Activated CD8-positive, alpha-beta memory T cell treated with anti-CD3 and anti-CD28 coated beads, Interleukin-2, amount 50 U/mL, for 48 hours (primary cell): ENCODE measurements around the gene FARP2.
"Not testable (repeated sequence)": the region's sequence is repeated elsewhere in the genome, so short reads cannot be mapped to it uniquely, and the experiment has no call there.

Experiments
- DNase-seq: peaks from one replicate; pipeline ENCODE4 v3.0.0-alpha.2; 2020

The FARP2 gene

DNA sequence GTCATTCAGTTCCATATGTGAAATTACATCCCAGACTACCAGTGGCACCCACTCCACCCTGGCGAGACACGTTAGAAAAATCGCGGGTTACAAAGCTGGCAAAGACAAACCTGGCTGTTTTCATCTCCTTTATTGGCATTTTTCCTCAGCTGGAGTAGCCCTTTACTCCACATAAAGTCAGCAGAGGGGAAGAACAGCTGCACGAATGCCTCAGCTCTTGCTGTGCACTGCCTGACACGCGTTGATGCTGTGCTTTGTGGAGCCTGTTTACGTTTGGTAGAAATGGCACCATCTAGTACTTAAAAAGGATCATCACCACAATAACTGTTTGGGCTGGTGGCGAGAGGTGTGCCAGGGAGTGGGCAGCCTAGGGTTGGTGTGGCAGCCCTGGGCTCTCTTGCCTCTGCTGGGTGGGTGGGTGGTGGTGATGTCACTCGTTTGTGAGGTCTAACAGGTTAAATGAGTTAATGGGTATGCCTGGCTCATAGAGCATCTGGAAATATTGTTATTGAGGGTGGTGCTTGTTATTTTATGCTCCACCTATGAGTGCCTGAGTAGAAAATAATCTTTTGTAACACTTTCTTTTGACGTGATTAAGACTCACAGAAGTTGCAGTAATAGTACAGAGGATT lies 16.4 kb downstream of the FARP2 start:
- DNase-seq = no peak

- no peak for DNase-seq
These were observed 17.4 kb downstream of the FARP2 start for GRCh38 chr2:241373446-241373845.

- not testable (repeated sequence) for DNase-seq
These were observed 17.8 kb downstream of the FARP2 start for GRCh38 chr2:241373906-241374305.

DNA sequence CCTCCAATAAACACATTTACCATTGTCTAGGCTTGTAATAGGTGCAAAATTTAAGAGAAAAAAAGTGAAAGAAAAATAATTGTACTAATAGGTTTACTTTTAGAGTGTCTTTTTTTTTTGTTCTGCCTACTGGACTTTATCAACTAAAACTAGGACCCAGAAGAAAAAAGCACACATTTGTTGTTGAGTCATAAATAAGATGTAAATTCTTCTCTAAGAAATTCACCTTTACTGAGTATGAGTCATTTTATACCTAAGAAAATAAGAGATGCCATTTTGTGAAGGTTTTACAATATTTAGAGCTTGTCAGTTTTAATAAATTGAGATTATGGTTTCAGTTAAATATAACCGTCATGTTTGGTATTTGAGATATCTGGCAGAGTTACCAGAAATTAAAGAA lies 19.2 kb downstream of the FARP2 start:
- DNase-seq = no peak

DNA sequence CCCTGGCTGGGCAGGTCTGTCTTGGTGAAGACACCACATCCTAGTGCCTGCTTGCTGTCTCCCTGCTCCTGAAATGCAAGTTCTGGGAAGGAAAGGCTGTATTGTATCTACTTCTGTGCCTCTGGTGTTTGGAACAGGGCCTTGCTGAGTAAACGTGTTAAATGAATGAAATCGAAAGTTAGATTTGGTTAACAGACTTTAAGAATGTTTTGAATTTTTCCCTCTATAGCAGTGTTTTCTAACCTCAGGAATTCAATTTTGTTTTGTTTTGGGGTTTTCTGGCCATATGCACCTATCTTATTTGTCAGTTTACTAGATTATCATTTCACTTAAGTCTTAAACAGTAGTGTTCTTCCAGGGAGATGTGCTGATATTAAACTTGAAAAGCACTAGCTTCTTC lies 20.7 kb downstream of the FARP2 start:
- no peak for DNase-seq

- no peak for DNase-seq
These were observed 22.7 kb downstream of the FARP2 start for GRCh38 chr2:241378816-241379215.

DNA sequence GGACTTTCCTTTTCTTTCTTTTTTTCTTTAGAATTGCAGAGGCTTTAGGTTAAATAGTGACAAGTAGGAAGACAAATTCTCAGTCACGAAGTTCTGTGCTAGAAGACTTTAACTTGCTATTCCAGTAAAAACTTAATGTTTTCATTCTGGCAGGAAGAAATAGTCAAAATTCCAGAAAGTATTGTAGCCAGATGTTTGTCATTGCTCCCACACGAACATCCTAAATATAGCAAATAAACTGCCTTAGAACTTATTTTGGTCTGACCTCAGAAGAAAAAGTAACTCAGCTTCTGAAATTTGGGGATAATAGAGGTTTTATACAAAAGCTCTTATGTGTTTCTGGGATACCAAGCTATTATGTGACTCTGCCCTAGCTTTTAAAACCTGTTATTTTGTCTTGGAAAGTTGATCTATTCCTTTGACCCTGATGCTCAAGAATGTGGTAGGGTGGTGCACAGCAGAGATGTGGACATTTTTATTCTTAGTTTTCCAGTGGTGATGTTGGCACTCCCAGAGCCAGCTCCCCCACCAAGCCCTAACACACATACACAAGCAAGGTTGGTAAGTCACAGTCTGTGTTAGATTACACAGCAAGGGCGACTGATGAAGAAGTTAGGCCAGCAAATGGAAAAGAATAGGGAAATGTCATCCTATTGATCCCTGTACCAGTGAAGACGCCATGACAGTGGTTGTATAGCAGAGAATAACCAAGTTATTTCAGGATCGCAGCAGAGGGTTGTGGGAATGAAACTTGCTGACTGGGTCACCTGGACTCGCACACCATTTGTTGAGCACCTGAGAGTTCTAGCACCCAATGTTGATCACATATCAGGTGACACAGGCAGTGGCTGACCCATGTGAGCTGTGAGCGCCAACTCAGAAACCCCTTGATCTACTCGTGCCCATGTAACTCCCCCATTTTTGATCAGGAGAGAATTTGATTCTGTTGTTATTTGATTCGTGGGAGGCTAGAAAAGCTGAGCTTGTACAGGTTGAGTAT lies 23.7 kb downstream of the FARP2 start:
- no peak for DNase-seq

GRCh38 chr2:241381872-241382271 lies 25.8 kb downstream of the FARP2 start:
- no peak for DNase-seq

- not testable (repeated sequence) for DNase-seq
These were observed 29.4 kb downstream of the FARP2 start for GRCh38 chr2:241385450-241385849.

GRCh38 chr2:241386519-241386918 lies 30.4 kb downstream of the FARP2 start:
- no peak for DNase-seq

DNA sequence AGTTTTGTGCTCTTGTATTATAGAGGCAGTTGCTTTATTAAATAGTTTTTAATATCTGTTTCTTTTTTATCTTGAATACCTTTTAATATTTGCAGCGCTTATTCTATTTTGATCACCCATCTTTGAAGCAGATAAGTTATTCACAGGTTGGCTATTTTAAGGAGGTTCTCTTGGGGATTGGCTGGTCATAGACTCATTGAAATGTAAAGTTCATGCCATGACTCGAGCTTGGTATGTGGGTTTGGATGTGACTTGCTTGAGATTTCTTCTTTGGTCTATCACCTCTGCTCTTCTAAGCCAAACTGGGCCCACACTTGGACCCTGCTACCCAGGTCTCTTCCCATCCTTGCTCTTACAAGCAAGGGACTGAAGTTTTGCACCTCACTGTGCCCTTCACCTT lies 33.6 kb downstream of the FARP2 start:
- no peak for DNase-seq

GRCh38 chr2:241390301-241391206 lies 34.5 kb downstream of the FARP2 start:
- DNase-seq = no peak

GRCh38 chr2:241391892-241392665 lies 36.0 kb downstream of the FARP2 start:
- no peak for DNase-seq

GRCh38 chr2:241392753-241393152 lies 36.7 kb downstream of the FARP2 start:
- DNase-seq = not testable (repeated sequence)

GRCh38 chr2:241393524-241394196 lies 37.6 kb downstream of the FARP2 start:
- no peak for DNase-seq

DNA sequence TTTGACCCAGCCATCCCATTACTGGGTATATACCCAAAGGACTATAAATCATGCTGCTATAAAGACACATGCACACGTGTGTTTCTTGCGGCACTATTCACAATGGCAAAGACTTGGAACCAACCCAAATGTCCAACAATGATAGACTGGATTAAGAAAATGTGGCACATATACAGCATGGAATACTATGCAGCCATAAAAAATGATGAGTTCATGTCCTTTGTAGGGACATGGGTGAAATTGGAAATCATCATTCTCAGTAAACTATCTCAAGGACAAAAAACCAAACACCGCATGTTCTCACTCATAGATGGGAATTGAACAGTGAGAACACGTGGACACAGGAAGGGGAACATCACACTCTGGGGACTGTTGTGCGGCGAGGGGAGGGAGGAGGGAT lies 40.7 kb downstream of the FARP2 start:
- DNase-seq = not testable (repeated sequence)

DNA sequence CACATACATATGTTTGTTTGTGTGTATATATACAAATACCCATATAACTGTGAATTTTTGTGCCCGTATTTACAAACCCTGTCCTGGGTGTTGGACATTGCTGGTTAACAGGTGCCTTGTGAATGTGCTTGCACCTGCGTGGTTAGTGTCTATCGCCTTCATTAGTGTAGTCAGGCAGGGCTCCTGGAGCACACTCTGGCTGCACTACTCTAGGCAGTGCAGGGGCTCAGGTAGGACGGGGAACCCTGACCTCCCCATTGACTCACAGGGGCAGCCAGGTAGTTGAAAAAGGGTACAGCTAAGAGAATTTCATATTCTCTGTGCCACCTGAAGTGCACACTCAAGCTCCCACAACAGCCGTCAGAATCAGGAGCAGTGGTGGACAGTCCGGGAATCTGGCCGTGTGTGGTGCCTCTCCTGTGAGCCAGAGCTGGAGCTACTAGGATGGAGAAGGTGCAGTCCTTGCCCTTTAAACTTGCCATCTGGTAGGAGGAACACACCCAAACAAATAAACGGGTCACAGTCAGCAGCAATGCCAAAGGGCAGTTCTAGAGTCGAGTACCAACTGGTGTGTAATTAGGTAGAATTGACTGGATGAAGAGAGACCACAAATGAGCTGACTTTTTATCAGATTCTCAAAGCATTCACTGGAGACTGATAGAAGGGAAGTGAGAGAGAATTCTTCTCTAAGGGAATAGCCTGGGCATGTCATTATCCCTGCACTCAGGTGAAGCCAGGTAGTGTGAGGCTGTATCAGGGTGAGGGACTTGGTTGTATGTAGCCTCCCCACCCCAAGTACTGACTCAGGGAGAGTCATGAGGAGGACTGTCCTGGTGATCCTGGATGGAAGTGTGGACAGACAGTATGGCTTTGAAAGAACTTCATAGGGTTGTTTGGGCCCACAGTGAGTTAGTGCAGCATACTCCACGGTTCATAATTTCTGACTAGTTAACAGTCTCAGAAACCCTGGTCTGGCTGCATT lies 44.1 kb downstream of the FARP2 start:
- no peak for DNase-seq

DNA sequence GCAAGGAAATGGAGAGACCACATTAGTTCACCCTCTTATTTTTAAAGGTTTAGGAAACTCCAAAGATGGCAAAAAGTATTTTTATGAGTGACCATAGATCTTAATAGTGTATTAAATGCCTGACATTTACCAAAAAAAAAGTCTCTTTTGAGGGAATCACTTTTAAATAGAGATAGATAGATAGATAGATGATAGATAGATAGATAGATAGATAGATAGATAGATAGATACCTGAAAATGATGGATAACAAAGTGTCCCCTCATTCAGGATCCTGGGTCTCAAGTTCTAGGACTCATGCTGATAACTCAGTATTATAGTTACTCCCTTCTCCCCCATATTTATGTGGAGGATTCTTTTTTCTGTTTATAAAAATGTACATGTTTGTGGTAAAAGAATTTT lies 52.8 kb downstream of the FARP2 start:
- DNase-seq = no peak

DNA sequence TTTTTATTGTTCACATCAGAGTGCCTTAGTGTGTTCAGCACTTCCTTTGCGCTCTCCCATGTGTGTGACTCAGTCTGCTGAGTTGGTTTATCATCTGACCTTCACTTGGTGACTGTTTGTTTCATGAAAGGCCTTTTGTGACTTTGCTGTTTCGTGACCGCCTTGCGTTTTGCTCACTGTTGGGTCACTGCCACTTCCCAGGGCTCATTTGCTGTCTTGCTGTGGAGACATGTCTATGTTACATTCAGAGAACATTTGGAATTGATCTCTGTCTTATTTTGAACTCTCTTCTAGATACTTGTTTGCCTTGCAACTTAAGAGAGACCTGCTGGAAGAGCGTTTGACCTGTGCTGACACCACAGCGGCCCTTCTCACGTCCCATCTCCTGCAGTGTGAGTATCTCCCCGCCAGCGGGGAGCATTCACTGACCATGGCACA lies 54.7 kb downstream of the FARP2 start:
- DNase-seq = no peak

GRCh38 chr2:241412144-241412543 lies 56.1 kb downstream of the FARP2 start:
- DNase-seq = no peak
